GM12878 (cell line): ENCODE data around the gene TRIAP1. TPM values are rescaled to one million over a fixed set of nuclear protein-coding genes. Genes with fewer than 3 reads are reported as not detected.

Experiments
- ATAC-seq: fragments of 200-7000 bp; cut with Tn5 transposase; 3 replicates; pipeline ENCODE4 v1.9.1; 2020; ENCODE audit warnings: mild to moderate bottlenecking, moderate library complexity
- BruUV-seq: library from RNA; stranded (reverse); fragments of 400-500 nt; replicated peaks from 2 replicates; lab custom pipeline; 2021; lab: Mats Ljungman, UMichigan
- CTCF ChIA-PET: fragments of 300-600 bp; sonication (Branson Sonifier 250); formaldehyde crosslinking; extraction: SDS; loops from one replicate; lab custom pipeline; 2021; ENCODE audit warnings: inconsistent platforms; lab: Yijun Ruan, JAX
- POLR2A ChIA-PET: fragments of 350-600 bp; formaldehyde crosslinking; extraction: SDS; loops from one replicate; lab custom pipeline; 2021; ENCODE audit warnings: inconsistent platforms; lab: Charles Lee
- RAD21 ChIA-PET: fragments of 300-600 bp; sonication (Branson Sonifier 250); formaldehyde crosslinking; loops from one replicate; lab custom pipeline; 2023; ENCODE audit warnings: antibody characterized with exemption; ENCODE audit not compliant: unreplicated experiment; lab: Charles Lee
- SMC1A ChIA-PET: fragments of 300-600 bp; sonication (Branson Sonifier 250); formaldehyde crosslinking; loops from one replicate; lab custom pipeline; 2023; ENCODE audit not compliant: unreplicated experiment, uncharacterized antibody; lab: Charles Lee
- DNase-seq: peaks from one replicate; pipeline ENCODE4 v3.0.0-alpha.2; 2011; ENCODE audit warnings: low read depth, low spot score
- FAIRE-seq: peaks from 3 replicates; lab custom pipeline; 2011; peaks lifted over from hg19 to GRCh38; lab: Jason Lieb, UNC
- H2AFZ ChIP-seq: 2 replicates; pipeline ENCODE4 v1.6.0; 2011; ENCODE audit warnings: low read depth, low read length, control low read depth; ENCODE audit not compliant: control insufficient read depth
- H3K27ac ChIP-seq: 2 replicates; pipeline ENCODE4 v1.5.1; 2011; ENCODE audit warnings: control low read depth; ENCODE audit not compliant: control insufficient read depth, insufficient read depth
- H3K27me3 ChIP-seq, 2 experiments: replicated peaks in 1 of 2; 2 replicates each; pipeline versions ENCODE4 v1.6.0 to v1.6.1; 2011; ENCODE audit warnings: low read length in 1 of 2; ENCODE audit not compliant: control insufficient read depth in 2 of 2, insufficient read depth in 2 of 2
- H3K36me3 ChIP-seq, 2 experiments: 2 replicates each; pipeline ENCODE4 v1.5.1; 2011; ENCODE audit warnings: low read length in 1 of 2; ENCODE audit not compliant: control insufficient read depth in 2 of 2, insufficient read depth in 2 of 2
- H3K4me1 ChIP-seq: 2 replicates; pipeline ENCODE4 v1.6.1; 2011; ENCODE audit warnings: mild to moderate bottlenecking, low read length, moderate library complexity, mixed read lengths; ENCODE audit not compliant: control insufficient read depth, insufficient read depth
- H3K4me2 ChIP-seq: 2 replicates; pipeline ENCODE4 v1.6.0; 2011; ENCODE audit warnings: control low read depth; ENCODE audit not compliant: control insufficient read depth, insufficient read depth
- H3K4me3 ChIP-seq: fragments of 200-600 bp; sonication (generic); 2 replicates; pipeline ENCODE4 v1.5.1; 2016
- H3K79me2 ChIP-seq: 2 replicates; pipeline ENCODE4 v1.6.0; 2011; ENCODE audit warnings: low read length; ENCODE audit not compliant: control insufficient read depth, insufficient read depth
- H3K9ac ChIP-seq: 2 replicates; pipeline ENCODE4 v1.8.0; 2011; ENCODE audit warnings: low read length, control low read depth, mixed read lengths; ENCODE audit not compliant: control insufficient read depth, insufficient read depth
- H3K9me3 ChIP-seq: replicated peaks from 3 replicates; pipeline ENCODE4 v1.5.1; 2011; ENCODE audit warnings: mild to moderate bottlenecking, low read length; ENCODE audit not compliant: control insufficient read depth, insufficient read depth
- H4K20me1 ChIP-seq: 2 replicates; pipeline ENCODE4 v1.6.0; 2011; ENCODE audit not compliant: control insufficient read depth, insufficient read depth
- ATF7 ChIP-seq: fragments of 450-650 bp; IDR thresholded peaks from 2 replicates; pipeline ENCODE4 v1.6.1; 2016; ENCODE audit warnings: low read depth, mild to moderate bottlenecking
- BCLAF1 ChIP-seq: fragments of 450-650 bp; IDR thresholded peaks from 2 replicates; pipeline ENCODE4 v1.6.1; 2017; ENCODE audit warnings: antibody characterized with exemption, mild to moderate bottlenecking, moderate library complexity
- CEBPB ChIP-seq, 2 experiments: fragments of 150-350 bp in 1 of 2; IDR thresholded peaks; 2 replicates each; pipeline ENCODE4 v1.6.1; 2012 to 2014; ENCODE audit warnings: low read depth in 2 of 2, low read length in 2 of 2, borderline replicate concordance in 1 of 2, inconsistent platforms in 1 of 2
- IKZF2 ChIP-seq, 2 experiments: fragments of 450-650 bp; IDR thresholded peaks; 2 replicates each; pipeline ENCODE4 v1.6.1; 2017; ENCODE audit warnings: mild to moderate bottlenecking in 2 of 2, moderate library complexity in 2 of 2
- MTA3 ChIP-seq: IDR thresholded peaks from 2 replicates; pipeline ENCODE4 v1.6.1; 2012; ENCODE audit warnings: low read length, inconsistent platforms, borderline replicate concordance
- NBN ChIP-seq: fragments of 450-650 bp; IDR thresholded peaks from 2 replicates; pipeline ENCODE4 v1.6.1; 2016
- NFYA ChIP-seq: IDR thresholded peaks from 2 replicates; pipeline ENCODE4 v1.6.1; 2011; ENCODE audit warnings: low read depth, mild to moderate bottlenecking, low read length, improper control_type of control experiment, borderline replicate concordance
- POLR2A ChIP-seq: IDR thresholded peaks from 2 replicates; pipeline ENCODE4 v1.6.1; 2011; ENCODE audit warnings: low read depth, mild to moderate bottlenecking, low read length
- RUNX3 ChIP-seq: IDR thresholded peaks from 2 replicates; pipeline ENCODE4 v1.6.1; 2012; ENCODE audit warnings: low read length, inconsistent platforms
- TCF12 ChIP-seq: IDR thresholded peaks from 2 replicates; pipeline ENCODE4 v1.6.1; 2011; ENCODE audit warnings: low read depth, mild to moderate bottlenecking, low read length
- YY1 ChIP-seq: IDR thresholded peaks from 2 replicates; pipeline ENCODE4 v1.6.1; 2011; ENCODE audit warnings: low read depth, mild to moderate bottlenecking, low read length
- WGBS: methylation state at CpG from one replicate; pipeline ENCODE4 v1.1.6; 2016; ENCODE audit warnings: low lambda C conversion rate; ENCODE audit not compliant: insufficient replicate concordance, insufficient coverage; ENCODE audit errors: missing lambda C conversion rate; 5-methylcytosine and 5-hydroxymethylcytosine counted together
- in situ Hi-C: fragments of 300-500 bp; cut with MboI; formaldehyde crosslinking; loops from 9 replicates; pipeline ENCODE4 v1.14.3; 2018; ENCODE audit warnings: mixed read lengths
- intact Hi-C: fragments of 100-400 bp; cut with micrococcal nuclease; formaldehyde crosslinking; loops from one replicate; pipeline ENCODE4 v1.14.2; 2022; ENCODE audit not compliant: unreplicated experiment
- polyA plus RNA-seq, 11 experiments: library from polyadenylated mRNA; depleted of rRNA in 4 of 11; unstranded in 6 of 11; stranded (reverse) in 5 of 11; fragments of >200 nt; fragmentation: Nextera tagmentation in 4 of 11; fragmentation: Illumina TruSeq in 1 of 11; extraction: Ambion mirVana in 4 of 11; extraction: Trizol in 1 of 11; gene quantifications; 1 replicate in 1 of 11; 2 replicates in 10 of 11; pipeline versions ENCODE4 v1.2.1 to v1.2.3, GENCODE V29; 2011 to 2016; ENCODE audit warnings: inconsistent platforms in 2 of 11, missing spikeins in 2 of 11, low read depth in 1 of 11
- total RNA-seq, 4 experiments: library from RNA; depleted of rRNA in 3 of 4; stranded (reverse); fragments of >200 nt in 3 of 4; fragmentation: Illumina TruSeq in 1 of 4; extraction: Trizol in 1 of 4; gene quantifications; 2 replicates each; pipeline versions ENCODE4 v1.2.1 to v1.2.3, GENCODE V29; 2013 to 2021
- TF ChIP-seq, protein P1 (sequence below), 3 experiments: IDR thresholded peaks in 2 of 3; conservative IDR thresholded peaks in 1 of 3; 2 replicates each; pipeline ENCODE4 v1.5.1; 2011; ENCODE audit warnings: low read depth in 3 of 3, low read length in 3 of 3, mild to moderate bottlenecking in 3 of 3, control low read depth in 2 of 3, moderate library complexity in 2 of 3, inconsistent platforms in 1 of 3, mixed read lengths in 1 of 3; ENCODE audit not compliant: control insufficient read depth in 2 of 3, insufficient read depth in 1 of 3; ENCODE audit errors: extremely low read depth in 1 of 3
- TF ChIP-seq, protein P2 (sequence below): fragments of 450-650 bp; formaldehyde crosslinking; IDR thresholded peaks from 2 replicates; pipeline ENCODE4 v1.4.0; 2020; ENCODE audit warnings: mild to moderate bottlenecking, moderate library complexity

TRIAP1 gene
- total and polyA plus RNA-seq, 10 of the 15 experiments (the other 5 are each of a cell fraction or from before 2014, with no cell fraction given): 44.8 to 346 (median 80.8) TPM

- 2% methylated on average over 6 of the region's 6 CpGs for WGBS
- peaks cover 4% of the 10 kb centered on the region for H3K4me1 ChIP-seq
- ChIA-PET POLR2A (interaction anchor here (0.6 to 1.5 kb wide), 5 partner anchors 25 to 145 kb away, joined by 3 to 8 read pairs (median 5); partner anchors contain the start of gene POP5), CTCF (interaction anchor here (0.6 to 1.5 kb wide), 18 partner anchors 8 to 210 kb away, joined by 3 to 16 read pairs (median 4); partner anchors contain the start of genes COQ5, DYNLL1, POP5 and SRSF9), SMC1A (interaction anchor here (0.7 to 1.9 kb wide), 6 partner anchors 17 to 142 kb away, joined by 3 to 13 read pairs (median 3); partner anchors contain the start of gene POP5), RAD21 (interaction anchor here (0.9 to 1.8 kb wide), 5 partner anchors 9 to 141 kb away, joined by 3 to 6 read pairs (median 3); partner anchors contain the start of genes DYNLL1 and POP5)
- in situ Hi-C loops: loop anchor here (10.0 kb wide), 1 partner anchor 115 kb away; the partner anchor contains the start of gene PLA2G1B
- H3K27me3 ChIP-seq: no peaks in the 10 kb centered on the region
- no TSS peak for BruUV-seq
- H3K36me3 ChIP-seq: peaks cover 0 to 15% of the 10 kb centered on the region in 2 experiments; a peak in 2 of 4 replicates
- no peak overlapping the region for H3K9ac ChIP-seq
- DNase-seq (peak; percentile 23), ATAC-seq (peak; percentile 75), FAIRE-seq (no peak)
- intact Hi-C loops: loop anchor here (2.0 kb wide), 1 partner anchor 29 kb away; the partner anchor contains the start of gene SRSF9
- no peak overlapping the region for H3K27ac ChIP-seq
- peaks cover 35% of the 10 kb centered on the region for H3K79me2 ChIP-seq
- no peaks in the 10 kb centered on the region for H3K9me3 ChIP-seq
- peak overlapping the region; percentile 70; the same call in 1 of the 2 replicates for H3K4me3 ChIP-seq
- peak overlapping the region; percentile 70 for H3K4me2 ChIP-seq
- H2AFZ ChIP-seq: no peak overlapping the region
- no peaks in the 10 kb centered on the region for H4K20me1 ChIP-seq
- no peak for TF ChIP-seq BCLAF1
- no peak for TF ChIP-seq IKZF2 (IDR thresholded peaks at IDR 0.05)
- 0 out of 2 replicates have a peak, but pooled peaks have one; percentile 54 for TF ChIP-seq MTA3
- TF ChIP-seq TCF12: no peak
- TF ChIP-seq POLR2A: no peak
- TF ChIP-seq YY1: peak; percentile 34; the same call in 1 of the 2 replicates
- 0 out of 4 replicates have a peak, but pooled peaks of 1 of the 2 experiments have one; percentile 9 for TF ChIP-seq CEBPB (IDR thresholded peaks at IDR 0.05; ENCODE audit: borderline replicate concordance in 1 of 2, low read depth in 2 of 2, low read length in 2 of 2)
- TF ChIP-seq, protein P1, sequence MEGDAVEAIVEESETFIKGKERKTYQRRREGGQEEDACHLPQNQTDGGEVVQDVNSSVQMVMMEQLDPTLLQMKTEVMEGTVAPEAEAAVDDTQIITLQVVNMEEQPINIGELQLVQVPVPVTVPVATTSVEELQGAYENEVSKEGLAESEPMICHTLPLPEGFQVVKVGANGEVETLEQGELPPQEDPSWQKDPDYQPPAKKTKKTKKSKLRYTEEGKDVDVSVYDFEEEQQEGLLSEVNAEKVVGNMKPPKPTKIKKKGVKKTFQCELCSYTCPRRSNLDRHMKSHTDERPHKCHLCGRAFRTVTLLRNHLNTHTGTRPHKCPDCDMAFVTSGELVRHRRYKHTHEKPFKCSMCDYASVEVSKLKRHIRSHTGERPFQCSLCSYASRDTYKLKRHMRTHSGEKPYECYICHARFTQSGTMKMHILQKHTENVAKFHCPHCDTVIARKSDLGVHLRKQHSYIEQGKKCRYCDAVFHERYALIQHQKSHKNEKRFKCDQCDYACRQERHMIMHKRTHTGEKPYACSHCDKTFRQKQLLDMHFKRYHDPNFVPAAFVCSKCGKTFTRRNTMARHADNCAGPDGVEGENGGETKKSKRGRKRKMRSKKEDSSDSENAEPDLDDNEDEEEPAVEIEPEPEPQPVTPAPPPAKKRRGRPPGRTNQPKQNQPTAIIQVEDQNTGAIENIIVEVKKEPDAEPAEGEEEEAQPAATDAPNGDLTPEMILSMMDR (IDR thresholded peaks at IDR 0.05 in 2 of 3, conservative IDR thresholded peaks at IDR 0.05 in 1 of 3; ENCODE audit: control insufficient read depth in 2 of 3, extremely low read depth in 1 of 3, insufficient read depth in 1 of 3, low read depth in 3 of 3, low read length in 3 of 3): peak; percentile 54 to 87 (median 63)
- 0 out of 2 replicates have a peak, but pooled peaks have one; percentile 17 for TF ChIP-seq NBN
- no peak for TF ChIP-seq NFYA
- TF ChIP-seq ATF7: no peak
- TF ChIP-seq RUNX3: 0 out of 2 replicates have a peak, but pooled peaks have one; percentile 26
- TF ChIP-seq, protein P2, sequence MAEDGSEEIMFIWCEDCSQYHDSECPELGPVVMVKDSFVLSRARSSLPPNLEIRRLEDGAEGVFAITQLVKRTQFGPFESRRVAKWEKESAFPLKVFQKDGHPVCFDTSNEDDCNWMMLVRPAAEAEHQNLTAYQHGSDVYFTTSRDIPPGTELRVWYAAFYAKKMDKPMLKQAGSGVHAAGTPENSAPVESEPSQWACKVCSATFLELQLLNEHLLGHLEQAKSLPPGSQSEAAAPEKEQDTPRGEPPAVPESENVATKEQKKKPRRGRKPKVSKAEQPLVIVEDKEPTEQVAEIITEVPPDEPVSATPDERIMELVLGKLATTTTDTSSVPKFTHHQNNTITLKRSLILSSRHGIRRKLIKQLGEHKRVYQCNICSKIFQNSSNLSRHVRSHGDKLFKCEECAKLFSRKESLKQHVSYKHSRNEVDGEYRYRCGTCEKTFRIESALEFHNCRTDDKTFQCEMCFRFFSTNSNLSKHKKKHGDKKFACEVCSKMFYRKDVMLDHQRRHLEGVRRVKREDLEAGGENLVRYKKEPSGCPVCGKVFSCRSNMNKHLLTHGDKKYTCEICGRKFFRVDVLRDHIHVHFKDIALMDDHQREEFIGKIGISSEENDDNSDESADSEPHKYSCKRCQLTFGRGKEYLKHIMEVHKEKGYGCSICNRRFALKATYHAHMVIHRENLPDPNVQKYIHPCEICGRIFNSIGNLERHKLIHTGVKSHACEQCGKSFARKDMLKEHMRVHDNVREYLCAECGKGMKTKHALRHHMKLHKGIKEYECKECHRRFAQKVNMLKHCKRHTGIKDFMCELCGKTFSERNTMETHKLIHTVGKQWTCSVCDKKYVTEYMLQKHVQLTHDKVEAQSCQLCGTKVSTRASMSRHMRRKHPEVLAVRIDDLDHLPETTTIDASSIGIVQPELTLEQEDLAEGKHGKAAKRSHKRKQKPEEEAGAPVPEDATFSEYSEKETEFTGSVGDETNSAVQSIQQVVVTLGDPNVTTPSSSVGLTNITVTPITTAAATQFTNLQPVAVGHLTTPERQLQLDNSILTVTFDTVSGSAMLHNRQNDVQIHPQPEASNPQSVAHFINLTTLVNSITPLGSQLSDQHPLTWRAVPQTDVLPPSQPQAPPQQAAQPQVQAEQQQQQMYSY (CRISPR knock-in tag): no peak
Measured at GRCh38 chr12:120439646-120440247, 6.4 kb downstream of the TRIAP1 start.
